CD4-positive, alpha-beta T cell treated with Interferon gamma for 1 hour (primary cell): Measurements from ENCODE around the gene HOMER3.
"Not testable (repeated sequence)": the region's sequence is repeated elsewhere in the genome, so short reads cannot be mapped to it uniquely, and the experiment has no call there.

Experiments
- DNase-seq: peaks from one replicate; pipeline ENCODE4 v3.0.0-alpha.2; 2020

The HOMER3 gene

GRCh38 chr19:18922228-18922985 lies 18.6 kb downstream of the HOMER3 start:
- no peak for DNase-seq

GRCh38 chr19:18921593-18921992 lies 19.4 kb downstream of the HOMER3 start:
- DNase-seq, result no peak

GRCh38 chr19:18920400-18920799 lies 20.6 kb downstream of the HOMER3 start:
- no peak for DNase-seq

GRCh38 chr19:18919900-18920214 lies 21.2 kb downstream of the HOMER3 start:
- DNase-seq, result no peak

- DNase-seq, result peak; percentile 99
Measured at GRCh38 chr19:18919086-18919899, 21.7 kb downstream of the HOMER3 start, which contains the start of the genes COPE and DDX49. TSS of gene COPE (minus strand) at chr19:18919387. CDS start at chr19:18919348, 39 bp downstream. TSS of gene DDX49 (plus strand) at chr19:18919715. CDS start at chr19:18919742, 27 bp downstream.

- DNase-seq, result not testable (repeated sequence)
Measured at GRCh38 chr19:18917593-18917992, 23.4 kb downstream of the HOMER3 start.

- DNase-seq, result peak; percentile 29
Measured at GRCh38 chr19:18915639-18916038, 25.4 kb downstream of the HOMER3 start.

- DNase-seq, result no peak
Measured at GRCh38 chr19:18913466-18913865, 27.6 kb downstream of the HOMER3 start.

GRCh38 chr19:18912933-18913332 lies 28.1 kb downstream of the HOMER3 start:
- no peak for DNase-seq

GRCh38 chr19:18910801-18911436 lies 30.1 kb downstream of the HOMER3 start:
- no peak for DNase-seq

GRCh38 chr19:18910010-18910409 lies 31.0 kb downstream of the HOMER3 start:
- no peak for DNase-seq

GRCh38 chr19:18908917-18909619 lies 31.9 kb downstream of the HOMER3 start:
- no peak for DNase-seq

GRCh38 chr19:18906605-18907519 lies 34.2 kb downstream of the HOMER3 start:
- no peak for DNase-seq

GRCh38 chr19:18905513-18906236 lies 35.3 kb downstream of the HOMER3 start:
- DNase-seq, result no peak

- DNase-seq, result no peak
Measured at GRCh38 chr19:18905058-18905456, 36.0 kb downstream of the HOMER3 start.

- no peak for DNase-seq
Measured at GRCh38 chr19:18904334-18905057, 36.5 kb downstream of the HOMER3 start.

- DNase-seq, result no peak
Measured at GRCh38 chr19:18903156-18904037, 37.6 kb downstream of the HOMER3 start.

GRCh38 chr19:18902519-18902918 lies 38.5 kb downstream of the HOMER3 start:
- not testable (repeated sequence) for DNase-seq

- DNase-seq, result no peak
Measured at GRCh38 chr19:18901491-18901890, 39.5 kb downstream of the HOMER3 start.
